Lower lobe of right lung (tissue), 2 donors: ENCODE measurements around the gene SEPHS1. TPM values are rescaled to one million over a fixed set of nuclear protein-coding genes. Genes with fewer than 3 reads are reported as not detected.

Experiments used
- ATAC-seq, 2 donors: fragments of 200-7000 bp; cut with Tn5 transposase; one replicate each; pipeline ENCODE4 v1.9.1; 2020 to 2022; ENCODE audit warnings: mild to moderate bottlenecking in 2 of 2, moderate library complexity in 2 of 2
- DNase-seq: peaks from one replicate; pipeline ENCODE4 v3.0.0-alpha.2; 2020
- H3K27ac ChIP-seq: fragments of 200-600 bp; one replicate; pipeline ENCODE4 v1.8.0; 2022
- H3K27me3 ChIP-seq: fragments of 200-600 bp; one replicate; pipeline ENCODE4 v1.8.0; 2022; ENCODE audit warnings: low read depth
- H3K36me3 ChIP-seq: fragments of 200-600 bp; one replicate; pipeline ENCODE4 v1.8.0; 2022; ENCODE audit warnings: mild to moderate bottlenecking
- H3K4me1 ChIP-seq: fragments of 200-600 bp; one replicate; pipeline ENCODE4 v1.8.0; 2022
- H3K4me3 ChIP-seq: fragments of 200-600 bp; one replicate; pipeline ENCODE4 v1.8.0; 2022; ENCODE audit warnings: mild to moderate bottlenecking
- H3K9me3 ChIP-seq: fragments of 200-600 bp; one replicate; pipeline ENCODE4 v1.8.0; 2022
- intact Hi-C: fragments of 100-400 bp; cut with DNase I; formaldehyde crosslinking; loops from one replicate; pipeline ENCODE4 v1.11.0; 2022
- long read RNA-seq: library from polyadenylated mRNA; unstranded; transcript quantifications from one replicate; pipeline ENCODE4 v2.0.0, GENCODE V29; 2021
- total RNA-seq: library from RNA; stranded (reverse); fragmentation: NEBNext Ultra II Directional; extraction: Animal tissue kit (Norgen Biotek cat#: 25700); gene quantifications from one replicate; pipeline ENCODE4 v1.2.1, GENCODE V29; 2021
- TF ChIP-seq, protein P1 (sequence below): fragments of 200-600 bp; IDR thresholded peaks from one replicate; pipeline ENCODE4 v1.8.0; 2022; ENCODE audit warnings: antibody characterized with exemption, mild to moderate bottlenecking
- donor health status: DM: no; HTN: yes; CAD: no; lungs with severe emphysema.

Gene SEPHS1, protein sequence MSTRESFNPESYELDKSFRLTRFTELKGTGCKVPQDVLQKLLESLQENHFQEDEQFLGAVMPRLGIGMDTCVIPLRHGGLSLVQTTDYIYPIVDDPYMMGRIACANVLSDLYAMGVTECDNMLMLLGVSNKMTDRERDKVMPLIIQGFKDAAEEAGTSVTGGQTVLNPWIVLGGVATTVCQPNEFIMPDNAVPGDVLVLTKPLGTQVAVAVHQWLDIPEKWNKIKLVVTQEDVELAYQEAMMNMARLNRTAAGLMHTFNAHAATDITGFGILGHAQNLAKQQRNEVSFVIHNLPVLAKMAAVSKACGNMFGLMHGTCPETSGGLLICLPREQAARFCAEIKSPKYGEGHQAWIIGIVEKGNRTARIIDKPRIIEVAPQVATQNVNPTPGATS
- 35.9 TPM for total RNA-seq
- long read RNA-seq, transcript SEPHS1-201 (9 exons, 3,273 nt) = major isoform, 30 of 63 reads
- long read RNA-seq, partial matches to known transcripts = 7 of 63 reads
- long read RNA-seq, other reads (novel, unspliced or antisense) = 26 of 63 reads

- H3K36me3 ChIP-seq = no peaks in the 10 kb centered on the region
- H3K4me1 ChIP-seq = peaks cover 33% of the 10 kb centered on the region
- H3K27me3 ChIP-seq = peaks cover 20% of the 10 kb centered on the region
- no peaks in the 10 kb centered on the region for H3K9me3 ChIP-seq
- TF ChIP-seq, protein P1, sequence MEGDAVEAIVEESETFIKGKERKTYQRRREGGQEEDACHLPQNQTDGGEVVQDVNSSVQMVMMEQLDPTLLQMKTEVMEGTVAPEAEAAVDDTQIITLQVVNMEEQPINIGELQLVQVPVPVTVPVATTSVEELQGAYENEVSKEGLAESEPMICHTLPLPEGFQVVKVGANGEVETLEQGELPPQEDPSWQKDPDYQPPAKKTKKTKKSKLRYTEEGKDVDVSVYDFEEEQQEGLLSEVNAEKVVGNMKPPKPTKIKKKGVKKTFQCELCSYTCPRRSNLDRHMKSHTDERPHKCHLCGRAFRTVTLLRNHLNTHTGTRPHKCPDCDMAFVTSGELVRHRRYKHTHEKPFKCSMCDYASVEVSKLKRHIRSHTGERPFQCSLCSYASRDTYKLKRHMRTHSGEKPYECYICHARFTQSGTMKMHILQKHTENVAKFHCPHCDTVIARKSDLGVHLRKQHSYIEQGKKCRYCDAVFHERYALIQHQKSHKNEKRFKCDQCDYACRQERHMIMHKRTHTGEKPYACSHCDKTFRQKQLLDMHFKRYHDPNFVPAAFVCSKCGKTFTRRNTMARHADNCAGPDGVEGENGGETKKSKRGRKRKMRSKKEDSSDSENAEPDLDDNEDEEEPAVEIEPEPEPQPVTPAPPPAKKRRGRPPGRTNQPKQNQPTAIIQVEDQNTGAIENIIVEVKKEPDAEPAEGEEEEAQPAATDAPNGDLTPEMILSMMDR = no peak
- ATAC-seq = peak; percentile 83 to 87
- intact Hi-C loops = no loop called here
- DNase-seq = peak; percentile 81
- peak within 1 kb of the TSS; percentile 92 for H3K27ac ChIP-seq
- peak within 1 kb of the TSS; percentile 97 for H3K4me3 ChIP-seq
These were observed at the start of gene SEPHS1 for GRCh38 chr10:13348216-13349017. Gene SEPHS1, minus strand, starts transcription at chr10:13348293. Its CDS starts 3,343 bp downstream, at chr10:13344950.

GRCh38 chr10:13397052-13397451, 49.0 kb upstream of the SEPHS1 start:
- Histone ChIP-seq H3K27ac (no peak overlapping the region), H3K27me3 (no peaks in the 10 kb centered on the region), H3K9me3 (no peaks in the 10 kb centered on the region), H3K36me3 (no peaks in the 10 kb centered on the region), H3K4me3 (no peak overlapping the region), H3K4me1 (no peaks in the 10 kb centered on the region)
- DNase-seq (no peak), ATAC-seq (no peak)
- intact Hi-C loops = no loop called here
- TF ChIP-seq, protein P1 = no peak

DNA sequence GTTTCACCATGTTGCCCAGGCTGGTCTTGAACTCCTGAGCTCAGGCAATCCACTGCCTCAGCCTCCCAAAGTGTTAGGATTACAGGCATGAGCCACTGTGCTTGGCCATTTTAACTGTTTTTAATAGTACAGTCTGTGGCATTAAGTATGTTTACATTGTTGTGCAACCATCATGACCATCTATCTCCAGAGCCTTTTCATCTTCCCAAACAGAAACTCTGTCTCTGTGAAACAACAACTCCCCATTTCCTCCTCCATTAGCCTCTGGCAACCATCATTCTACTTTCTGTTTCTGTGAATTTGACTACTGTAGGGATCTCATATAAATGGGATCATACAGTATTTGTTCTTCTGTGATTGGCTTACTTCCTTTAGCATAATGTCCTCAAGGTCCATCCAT, 48.3 kb upstream of the SEPHS1 start:
- no peaks in the 10 kb centered on the region for H3K27me3 ChIP-seq
- intact Hi-C loops = no loop called here
- TF ChIP-seq, protein P1 = no peak
- H3K27ac ChIP-seq = no peak overlapping the region
- no peaks in the 10 kb centered on the region for H3K4me1 ChIP-seq
- no peak overlapping the region for H3K4me3 ChIP-seq
- no peaks in the 10 kb centered on the region for H3K36me3 ChIP-seq
- no peak for DNase-seq
- no peaks in the 10 kb centered on the region for H3K9me3 ChIP-seq
- ATAC-seq = no peak

GRCh38 chr10:13395540-13395939, 47.4 kb upstream of the SEPHS1 start:
- ATAC-seq = no peak
- TF ChIP-seq, protein P1 = no peak
- no peak for DNase-seq
- Histone ChIP-seq H3K4me1 (no peaks in the 10 kb centered on the region), H3K27me3 (no peaks in the 10 kb centered on the region), H3K36me3 (no peaks in the 10 kb centered on the region), H3K4me3 (no peak overlapping the region), H3K27ac (no peak overlapping the region), H3K9me3 (no peaks in the 10 kb centered on the region)
- intact Hi-C loops = no loop called here

DNA sequence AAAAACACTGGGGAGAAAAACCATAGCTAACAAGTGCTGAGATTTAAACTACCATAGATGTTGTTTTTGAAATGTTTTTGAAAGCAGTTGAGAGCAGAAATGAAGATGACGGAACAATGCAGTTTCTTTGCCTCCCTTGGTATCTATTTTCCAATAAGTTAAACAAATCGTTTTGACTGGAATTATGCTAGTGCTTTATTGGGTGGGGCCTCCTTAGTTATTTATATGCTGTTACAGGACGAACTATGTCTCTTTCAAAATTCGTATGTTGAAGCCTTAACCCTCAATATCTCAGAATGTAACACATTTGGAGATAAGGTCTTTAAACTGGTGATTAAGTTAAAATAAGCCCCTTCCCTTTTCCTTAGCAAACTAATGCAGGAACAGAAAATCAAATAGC, 45.5 kb upstream of the SEPHS1 start:
- ATAC-seq = no peak
- Histone ChIP-seq H3K9me3 (no peaks in the 10 kb centered on the region), H3K36me3 (no peaks in the 10 kb centered on the region), H3K4me1 (no peaks in the 10 kb centered on the region), H3K4me3 (no peak overlapping the region), H3K27ac (no peak overlapping the region), H3K27me3 (no peaks in the 10 kb centered on the region)
- no peak for DNase-seq
- intact Hi-C loops = no loop called here
- TF ChIP-seq, protein P1 = no peak
